SU-DHL-6 (cell line): ENCODE data around the gene VMO1.

ENCODE experiments used
- H2AFZ ChIP-seq: fragments of 200-600 bp; sonication (generic); 2 replicates; pipeline ENCODE4 v1.6.1; 2014; ENCODE audit warnings: low read depth, mild to moderate bottlenecking, moderate library complexity, mixed read lengths, antibody characterized with exemption, low read length; ENCODE audit not compliant: severe bottlenecking
- H3F3A ChIP-seq: fragments of 200-600 bp; shearing (Covaris generic); 2 replicates; pipeline ENCODE4 v1.6.0; 2016; ENCODE audit warnings: antibody characterized with exemption, mild to moderate bottlenecking; ENCODE audit not compliant: insufficient read depth
- H3K27ac ChIP-seq: fragments of 200-600 bp; sonication (generic); 2 replicates; pipeline ENCODE4 v1.5.1; 2016; ENCODE audit warnings: low read depth, mild to moderate bottlenecking, low read length, moderate library complexity, mixed read lengths
- H3K27me3 ChIP-seq: fragments of 200-600 bp; sonication (generic), shearing (Covaris generic); 2 replicates; pipeline ENCODE4 v1.6.0; 2014; ENCODE audit warnings: mild to moderate bottlenecking, low read length
- H3K36me3 ChIP-seq: fragments of 200-600 bp; sonication (generic); 2 replicates; pipeline ENCODE4 v1.6.1; 2014; ENCODE audit warnings: mild to moderate bottlenecking, low read length, mixed read lengths
- H3K4me2 ChIP-seq: fragments of 300-600, 200-600 bp; shearing (Covaris generic), sonication (generic); 2 replicates; pipeline ENCODE4 v1.6.0; 2014; ENCODE audit warnings: low read length, low read depth, mild to moderate bottlenecking; ENCODE audit not compliant: poor library complexity, severe bottlenecking
- H3K4me3 ChIP-seq: fragments of 200-600 bp; sonication (generic); 2 replicates; pipeline ENCODE4 v1.5.1; 2014; ENCODE audit warnings: antibody characterized with exemption, low read length, mild to moderate bottlenecking, mixed read lengths; ENCODE audit not compliant: insufficient read depth, poor library complexity, severe bottlenecking
- H3K79me2 ChIP-seq: fragments of 200-600 bp; sonication (generic); 2 replicates; pipeline ENCODE4 v1.6.1; 2014; ENCODE audit warnings: mild to moderate bottlenecking, low read length, moderate library complexity; ENCODE audit not compliant: insufficient read depth
- H3K9ac ChIP-seq: fragments of 200-600 bp; sonication (generic); 2 replicates; pipeline ENCODE4 v1.7.0; 2014; ENCODE audit warnings: mild to moderate bottlenecking, low read length
- H3K9me2 ChIP-seq: fragments of 200-600 bp; sonication (generic); replicated peaks from 2 replicates; pipeline ENCODE4 v1.6.1; 2014; ENCODE audit warnings: low read length; ENCODE audit not compliant: insufficient read depth
- H3K9me3 ChIP-seq: fragments of 200-600 bp; sonication (generic); 2 replicates; pipeline ENCODE4 v1.6.1; 2014; ENCODE audit warnings: low read length, mixed read lengths; ENCODE audit not compliant: insufficient read depth
- H4K20me1 ChIP-seq: fragments of 200-600 bp; sonication (generic); 2 replicates; pipeline ENCODE4 v1.6.1; 2014; ENCODE audit warnings: low read depth, mild to moderate bottlenecking, antibody characterized with exemption, low read length, moderate library complexity, mixed read lengths
- CTCF ChIP-seq: fragments of 200-600 bp; sonication (generic); IDR thresholded peaks from one replicate; pipeline ENCODE4 v1.5.1; 2017; ENCODE audit warnings: antibody characterized with exemption, mild to moderate bottlenecking, low read length, moderate library complexity; ENCODE audit not compliant: insufficient read depth, poor library complexity, severe bottlenecking
- EZH2phosphoT487 ChIP-seq: fragments of 200-600 bp; sonication (generic), shearing (Covaris generic); conservative IDR thresholded peaks from 2 replicates; pipeline ENCODE4 v1.6.1; 2018; ENCODE audit warnings: mild to moderate bottlenecking, antibody characterized with exemption, low read length, moderate library complexity, mixed read lengths

VMO1 gene

GRCh38 chr17:4822835-4823234, 36.7 kb upstream of the VMO1 start:
- H3K9me3 ChIP-seq: no peaks in the 10 kb centered on the region
- H3K4me2 ChIP-seq: no peak overlapping the region
- H2AFZ ChIP-seq: no peak overlapping the region
- H3K27ac ChIP-seq: no peak overlapping the region
- H3K79me2 ChIP-seq: no peaks in the 10 kb centered on the region
- no peak overlapping the region for H3K9ac ChIP-seq
- H3K27me3 ChIP-seq: no peaks in the 10 kb centered on the region
- H3K4me3 ChIP-seq: no peak overlapping the region
- H3F3A ChIP-seq: no peaks in the 10 kb centered on the region
- H3K36me3 ChIP-seq: no peaks in the 10 kb centered on the region
- no peak for TF ChIP-seq EZH2phosphoT487
- no peak for TF ChIP-seq CTCF
- no peaks in the 10 kb centered on the region for H3K9me2 ChIP-seq
- H4K20me1 ChIP-seq: no peaks in the 10 kb centered on the region

- H3K27me3 ChIP-seq: no peaks in the 10 kb centered on the region
- no peak overlapping the region for H3K4me3 ChIP-seq
- H3K9me3 ChIP-seq: no peaks in the 10 kb centered on the region
- no peaks in the 10 kb centered on the region for H4K20me1 ChIP-seq
- H3K9ac ChIP-seq: no peak overlapping the region
- H3K4me2 ChIP-seq: no peak overlapping the region
- H3K27ac ChIP-seq: no peak overlapping the region
- H3K36me3 ChIP-seq: no peaks in the 10 kb centered on the region
- no peaks in the 10 kb centered on the region for H3K9me2 ChIP-seq
- H3K79me2 ChIP-seq: no peaks in the 10 kb centered on the region
- TF ChIP-seq CTCF (no peak), EZH2phosphoT487 (no peak)
- H3F3A ChIP-seq: no peaks in the 10 kb centered on the region
- no peak overlapping the region for H2AFZ ChIP-seq
These were observed 32.1 kb upstream of the VMO1 start for GRCh38 chr17:4818276-4818675.

GRCh38 chr17:4816826-4817225, 30.7 kb upstream of the VMO1 start:
- no peak for TF ChIP-seq EZH2phosphoT487
- no peak for TF ChIP-seq CTCF
- H3K36me3 ChIP-seq: no peaks in the 10 kb centered on the region

More at GRCh38 chr17:4816826-4817225, 30.7 kb upstream of the VMO1 start:
- Histone ChIP-seq H2AFZ (no peak overlapping the region), H3F3A (no peaks in the 10 kb centered on the region), H3K9me3 (no peaks in the 10 kb centered on the region), H3K79me2 (no peaks in the 10 kb centered on the region), H3K9me2 (no peaks in the 10 kb centered on the region), H3K27ac (no peak overlapping the region), H3K4me2 (no peak overlapping the region), H4K20me1 (no peaks in the 10 kb centered on the region), H3K4me3 (no peak overlapping the region), H3K27me3 (no peaks in the 10 kb centered on the region), H3K9ac (no peak overlapping the region)
